Measurements from ENCODE around the gene C22orf23. TPM values are rescaled to one million over a fixed set of nuclear protein-coding genes. Genes with fewer than 3 reads are reported as not detected.
"Not testable (repeated sequence)": the region's sequence is repeated elsewhere in the genome, so short reads cannot be mapped to it uniquely, and the experiment has no call there.

The C22orf23 gene
- total and polyA plus RNA-seq, 4 donors: 0.18 TPM; not detected in 3

DNA sequence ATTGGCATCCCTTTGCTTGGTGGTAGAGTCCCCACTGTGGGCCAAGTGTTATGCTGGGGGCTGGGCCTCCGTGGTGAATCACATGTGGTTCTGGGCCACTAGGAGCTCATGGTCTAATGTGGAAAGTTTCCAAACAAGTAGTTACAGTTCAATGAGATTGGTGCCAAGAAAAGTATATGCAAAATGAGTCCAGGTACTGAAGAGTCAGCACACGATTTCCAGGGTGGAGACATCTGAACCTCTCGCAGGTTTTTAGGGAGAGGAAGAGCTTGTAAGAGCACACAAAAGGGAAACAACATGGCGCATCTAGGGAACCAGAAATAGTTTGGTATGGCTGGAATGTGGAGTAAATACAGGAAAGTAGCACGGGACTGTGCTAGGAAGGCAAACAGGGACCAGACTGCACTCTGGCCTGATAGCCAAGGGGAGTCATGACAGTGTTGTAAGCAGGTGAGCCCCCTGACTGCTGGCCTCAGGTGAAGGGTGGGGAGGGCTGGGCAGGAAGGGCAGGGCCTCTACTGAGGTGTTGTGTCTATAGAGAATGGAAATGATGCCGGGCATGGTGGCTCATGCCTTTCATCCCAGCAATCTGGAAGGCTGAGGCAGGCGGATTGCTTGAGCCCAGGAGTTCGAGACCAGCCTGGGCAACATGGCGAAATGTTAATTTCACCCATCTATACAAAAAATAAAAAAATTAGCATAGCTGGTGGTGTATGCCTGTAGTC lies 12.7 kb upstream of the C22orf23 start:
- Histone ChIP-seq H3K27ac (ENCODE audit: low read depth in 1 of 2, low read length in 2 of 2) (no peak overlapping the region), H3K27me3 (ENCODE audit: control insufficient read depth in 1 of 2, insufficient read depth in 2 of 2, low read length in 1 of 2) (no peaks in the 10 kb centered on the region), H3K4me3 (ENCODE audit: low read length in 2 of 2) (no peak overlapping the region), H3K36me3 (ENCODE audit: control insufficient read depth in 1 of 2, insufficient read depth in 2 of 2, low read length in 1 of 2) (peaks cover 0 to 5% of the 10 kb centered on the region in 2 donors), H3K4me1 (ENCODE audit: control insufficient read depth in 1 of 2, insufficient read depth in 2 of 2, low read length in 2 of 2) (no peaks in the 10 kb centered on the region), H3K9me3 (ENCODE audit: control insufficient read depth, low read length) (no peaks in the 10 kb centered on the region)
- WGBS, 2 donors: 62 to 65% methylated on average over 9 of the region's 9 CpGs
- DNase-seq (no peak), ATAC-seq (ENCODE audit: low FRiP score) (no peak)
- intact Hi-C loops (cut with DNase I): loop anchor here (1.0 to 2.0 kb wide), 2 partner anchors 149 kb away; no protein-coding TSS in a partner anchor

DNA sequence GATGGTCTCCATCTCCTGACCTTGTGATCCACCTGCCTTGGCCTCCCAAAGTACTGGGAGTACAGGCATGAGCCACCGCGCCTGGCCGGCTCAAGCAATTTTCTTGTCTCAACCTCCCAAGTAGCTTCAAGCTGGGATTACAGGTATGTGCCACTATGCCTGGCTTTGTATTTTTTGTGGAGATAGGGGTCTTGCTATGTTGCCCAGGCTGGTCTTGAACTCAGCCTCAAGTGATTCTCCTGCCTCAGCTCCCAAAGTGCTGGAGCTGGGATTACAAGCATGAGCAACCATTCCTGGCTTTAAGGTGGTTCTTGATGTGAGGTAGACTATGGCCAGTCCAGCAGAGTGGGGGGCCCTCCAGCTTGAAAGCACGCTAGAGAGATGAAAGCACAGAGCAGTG lies 7.7 kb upstream of the C22orf23 start:
- no peaks in the 10 kb centered on the region for H3K9me3 ChIP-seq (ENCODE audit: control insufficient read depth, low read length)
- intact Hi-C loops (cut with DNase I): no loop called here
- 96% methylated on average over 4 of the region's 4 CpGs for WGBS, 2 donors
- no peak overlapping the region for H3K27ac ChIP-seq (ENCODE audit: low read depth in 1 of 2, low read length in 2 of 2)
- no peaks in the 10 kb centered on the region for H3K27me3 ChIP-seq (ENCODE audit: control insufficient read depth in 1 of 2, insufficient read depth in 2 of 2, low read length in 1 of 2)
- DNase-seq (no peak), ATAC-seq (ENCODE audit: low FRiP score) (no peak)
- no peak overlapping the region for H3K4me3 ChIP-seq (ENCODE audit: low read length in 2 of 2)
- H3K36me3 ChIP-seq (ENCODE audit: control insufficient read depth in 1 of 2, insufficient read depth in 2 of 2, low read length in 1 of 2): peaks cover 0 to 11% of the 10 kb centered on the region in 2 donors
- no peaks in the 10 kb centered on the region for H3K4me1 ChIP-seq (ENCODE audit: control insufficient read depth in 1 of 2, insufficient read depth in 2 of 2, low read length in 2 of 2)

DNA sequence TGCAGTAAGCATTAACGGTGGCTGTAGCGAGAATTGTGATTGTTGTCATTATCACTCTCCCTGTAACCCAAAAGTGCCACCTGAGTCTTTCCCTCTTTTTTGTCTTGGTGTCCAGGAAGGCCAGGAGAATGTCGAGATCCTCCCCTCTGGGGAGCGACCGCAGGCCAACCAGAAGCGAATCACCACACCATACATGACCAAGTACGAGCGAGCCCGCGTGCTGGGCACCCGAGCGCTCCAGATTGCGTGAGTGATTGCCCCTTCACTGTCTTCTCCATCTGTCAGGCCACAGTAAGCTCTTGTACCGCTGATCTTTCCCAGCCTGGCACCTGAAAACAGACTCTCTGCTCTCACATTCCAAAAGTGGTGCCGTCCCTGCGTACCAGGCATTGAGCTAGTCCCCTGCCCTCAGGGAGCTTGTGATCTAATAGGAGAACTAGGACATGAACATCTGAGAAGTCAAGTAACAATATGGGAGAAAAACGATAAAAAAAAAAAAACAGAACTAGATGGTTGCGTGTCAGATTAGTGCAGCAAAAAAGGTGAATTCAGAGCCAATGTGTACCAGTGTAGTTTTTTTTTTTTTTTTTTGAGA lies 5.9 kb upstream of the C22orf23 start:
- ATAC-seq (ENCODE audit: low FRiP score) (no peak), DNase-seq (no peak)
- Histone ChIP-seq H3K27me3 (ENCODE audit: control insufficient read depth in 1 of 2, insufficient read depth in 2 of 2, low read length in 1 of 2) (no peaks in the 10 kb centered on the region), H3K9me3 (ENCODE audit: control insufficient read depth, low read length) (no peaks in the 10 kb centered on the region), H3K4me1 (ENCODE audit: control insufficient read depth in 1 of 2, insufficient read depth in 2 of 2, low read length in 2 of 2) (peaks cover 0 to 2% of the 10 kb centered on the region in 2 donors), H3K4me3 (ENCODE audit: low read length in 2 of 2) (no peak overlapping the region), H3K27ac (ENCODE audit: low read depth in 1 of 2, low read length in 2 of 2) (no peak overlapping the region), H3K36me3 (ENCODE audit: control insufficient read depth in 1 of 2, insufficient read depth in 2 of 2, low read length in 1 of 2) (peaks cover 0 to 11% of the 10 kb centered on the region in 2 donors)
- intact Hi-C loops (cut with DNase I): no loop called here
- 97 to 98% methylated on average over 18 of the region's 18 CpGs for WGBS, 2 donors

DNA sequence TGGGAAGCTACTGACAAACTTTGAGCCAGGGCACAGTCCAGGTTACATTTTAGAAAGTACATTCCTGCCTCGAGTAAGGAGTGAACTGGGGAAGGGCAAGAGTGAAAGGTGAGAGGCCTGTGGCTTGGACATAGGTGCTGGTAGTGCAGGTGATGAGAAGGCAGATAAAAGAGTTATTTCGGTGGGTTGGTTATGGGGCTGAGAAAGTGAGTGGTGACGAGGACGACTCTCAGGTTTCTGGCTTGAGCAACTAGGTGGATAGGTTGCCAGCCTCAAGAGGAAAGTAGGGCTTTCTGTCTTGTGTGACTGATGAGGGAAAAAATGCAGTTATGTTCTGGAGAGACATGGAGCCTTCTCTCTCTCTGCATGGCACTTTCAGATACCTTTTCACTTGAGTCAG lies 3.8 kb upstream of the C22orf23 start:
- no peaks in the 10 kb centered on the region for H3K9me3 ChIP-seq (ENCODE audit: control insufficient read depth, low read length)
- H3K36me3 ChIP-seq (ENCODE audit: control insufficient read depth in 1 of 2, insufficient read depth in 2 of 2, low read length in 1 of 2): peaks cover 0 to 9% of the 10 kb centered on the region in 2 donors
- H3K4me1 ChIP-seq (ENCODE audit: control insufficient read depth in 1 of 2, insufficient read depth in 2 of 2, low read length in 2 of 2): peaks cover 0 to 2% of the 10 kb centered on the region in 2 donors
- intact Hi-C loops (cut with DNase I): no loop called here
- ATAC-seq (ENCODE audit: low FRiP score) (no peak), DNase-seq (no peak)
- H3K4me3 ChIP-seq (ENCODE audit: low read length in 2 of 2): no peak overlapping the region
- 85 to 86% methylated on average over 4 of the region's 4 CpGs for WGBS, 2 donors
- no peak overlapping the region for H3K27ac ChIP-seq (ENCODE audit: low read depth in 1 of 2, low read length in 2 of 2)
- no peaks in the 10 kb centered on the region for H3K27me3 ChIP-seq (ENCODE audit: control insufficient read depth in 1 of 2, insufficient read depth in 2 of 2, low read length in 1 of 2)

DNA sequence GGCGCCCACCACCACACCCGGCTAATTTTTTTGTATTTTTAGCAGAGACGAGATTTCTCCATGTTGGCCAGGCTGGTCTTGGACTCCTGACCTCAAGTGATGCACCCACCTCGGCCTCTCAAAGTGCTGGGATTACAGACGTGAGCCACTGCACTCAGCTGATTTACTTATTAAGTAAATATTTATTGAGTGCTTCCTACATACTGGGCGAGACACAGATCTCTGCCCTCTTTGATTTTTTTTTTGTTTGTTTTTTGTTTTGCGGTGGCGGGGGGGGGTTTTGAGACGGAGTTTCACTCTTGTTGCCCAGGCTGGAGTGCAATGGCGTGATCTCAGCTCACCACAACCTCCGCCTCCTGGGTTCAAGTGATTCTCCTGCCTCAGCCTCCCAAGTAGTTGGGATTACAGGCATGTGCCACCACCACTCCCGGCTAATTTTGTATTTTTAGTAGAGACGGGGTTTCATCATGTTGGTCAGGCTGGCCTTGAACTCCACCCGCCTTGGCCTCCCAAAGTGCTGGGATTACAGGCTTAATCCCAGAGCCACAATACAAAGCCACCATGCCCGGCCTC lies 2.5 kb upstream of the C22orf23 start:
- H3K4me1 ChIP-seq (ENCODE audit: control insufficient read depth in 1 of 2, insufficient read depth in 2 of 2, low read length in 2 of 2); H3K27me3 ChIP-seq (ENCODE audit: control insufficient read depth in 1 of 2, insufficient read depth in 2 of 2, low read length in 1 of 2); ATAC-seq (ENCODE audit: low FRiP score); H3K27ac ChIP-seq (ENCODE audit: low read depth in 1 of 2, low read length in 2 of 2); H3K9me3 ChIP-seq (ENCODE audit: control insufficient read depth, low read length); intact Hi-C loops (cut with DNase I); H3K36me3 ChIP-seq (ENCODE audit: control insufficient read depth in 1 of 2, insufficient read depth in 2 of 2, low read length in 1 of 2); DNase-seq; H3K4me3 ChIP-seq (ENCODE audit: low read length in 2 of 2): not testable (repeated sequence)
- 87 to 89% methylated on average over 15 of the region's 15 CpGs for WGBS, 2 donors

DNA sequence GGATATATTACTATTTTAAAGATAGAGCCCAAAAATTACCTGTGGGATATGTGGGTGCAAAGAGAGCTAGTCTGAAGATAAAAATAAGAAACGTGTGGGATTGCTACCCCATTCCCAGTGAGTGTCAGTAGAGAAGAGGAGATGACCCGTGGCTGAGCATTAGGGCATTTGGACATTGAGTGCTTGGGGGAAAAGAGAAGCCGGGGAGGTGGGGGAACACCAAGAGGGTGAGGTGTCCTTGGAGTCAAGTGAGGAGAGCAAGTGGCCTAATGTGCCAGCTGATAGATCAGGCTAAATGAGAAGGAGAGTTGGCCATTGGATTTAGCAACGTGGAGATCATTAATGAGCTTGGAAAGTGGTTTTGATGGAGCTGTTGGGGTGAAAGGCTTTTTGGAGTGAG lies 1.3 kb upstream of the C22orf23 start:
- peaks cover 0 to 8% of the 10 kb centered on the region in 2 donors for H3K36me3 ChIP-seq (ENCODE audit: control insufficient read depth in 1 of 2, insufficient read depth in 2 of 2, low read length in 1 of 2)
- H3K9me3 ChIP-seq (ENCODE audit: control insufficient read depth, low read length): no peaks in the 10 kb centered on the region
- no peak overlapping the region for H3K27ac ChIP-seq (ENCODE audit: low read depth in 1 of 2, low read length in 2 of 2)
- intact Hi-C loops (cut with DNase I): loop anchor here in 1 of 2 donors (5.0 kb wide), 1 partner anchor 147 kb away; the partner anchor contains the start of gene GCAT
- DNase-seq: no peak
- H3K4me3 ChIP-seq (ENCODE audit: low read length in 2 of 2): peak overlapping the region in 1 of 2 donors; percentile 81
- no peak for ATAC-seq (ENCODE audit: low FRiP score)
- no peaks in the 10 kb centered on the region for H3K27me3 ChIP-seq (ENCODE audit: control insufficient read depth in 1 of 2, insufficient read depth in 2 of 2, low read length in 1 of 2)
- whole genome bisulfite sequencing, 2 donors: 74 to 77% methylated on average over 4 of the region's 4 CpGs
- H3K4me1 ChIP-seq (ENCODE audit: control insufficient read depth in 1 of 2, insufficient read depth in 2 of 2, low read length in 2 of 2): peaks cover 0 to 2% of the 10 kb centered on the region in 2 donors

DNA sequence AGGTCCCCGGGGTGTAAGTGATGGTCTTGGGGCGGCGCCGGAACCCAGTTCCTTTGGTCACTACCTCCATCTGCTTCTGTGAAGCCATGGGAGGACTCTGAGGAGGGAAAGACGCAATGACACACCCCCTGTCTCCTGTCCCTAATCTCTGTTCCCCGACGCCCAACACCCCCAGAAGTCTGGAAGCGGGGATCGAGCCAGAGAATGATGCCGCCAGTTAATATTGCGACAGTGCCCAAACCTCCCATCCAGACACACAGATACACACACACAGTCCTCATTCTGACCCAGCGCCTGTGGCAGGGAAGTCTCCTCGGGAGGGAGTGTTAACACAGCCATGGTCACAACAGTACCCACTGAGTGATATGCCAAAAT lies 352 bp downstream of the C22orf23 start:
- ATAC-seq (ENCODE audit: low FRiP score) (peak; percentile 67), DNase-seq (no peak)
- intact Hi-C loops (cut with DNase I): loop anchor here in 1 of 2 donors (5.0 kb wide), 1 partner anchor 146 kb away; the partner anchor contains the start of gene GCAT
- Histone ChIP-seq H3K27ac (ENCODE audit: low read depth in 1 of 2, low read length in 2 of 2) (no peak overlapping the region), H3K9me3 (ENCODE audit: control insufficient read depth, low read length) (no peaks in the 10 kb centered on the region), H3K36me3 (ENCODE audit: control insufficient read depth in 1 of 2, insufficient read depth in 2 of 2, low read length in 1 of 2) (peaks cover 0 to 4% of the 10 kb centered on the region in 2 donors), H3K27me3 (ENCODE audit: control insufficient read depth in 1 of 2, insufficient read depth in 2 of 2, low read length in 1 of 2) (no peaks in the 10 kb centered on the region), H3K4me3 (ENCODE audit: low read length in 2 of 2) (peak overlapping the region; percentile 20 to 39), H3K4me1 (ENCODE audit: control insufficient read depth in 1 of 2, insufficient read depth in 2 of 2, low read length in 2 of 2) (peaks cover 0 to 2% of the 10 kb centered on the region in 2 donors)
- WGBS, 2 donors: 0 to 1% methylated on average over 13 of the region's 13 CpGs

DNA sequence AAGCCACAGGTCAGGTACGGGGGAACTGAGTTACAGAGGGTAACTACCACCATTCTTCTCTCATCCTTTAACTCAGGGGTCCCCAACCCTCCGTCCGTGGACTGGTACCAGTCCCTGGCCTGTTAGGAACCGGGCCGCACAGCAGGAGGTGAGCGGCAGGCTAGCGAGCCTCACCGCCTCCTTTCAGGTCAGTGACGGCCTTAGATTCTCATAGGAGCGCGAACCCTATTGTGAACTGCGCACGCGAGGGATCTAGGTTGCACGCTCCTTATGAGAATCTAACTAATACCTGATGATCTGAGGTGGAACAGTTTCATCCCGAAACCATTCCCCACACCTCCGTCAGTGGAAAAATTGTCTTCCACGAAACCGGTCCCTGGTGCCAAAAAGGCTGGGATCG lies 772 bp downstream of the C22orf23 start:
- 5 to 9% methylated on average over 20 of the region's 20 CpGs for WGBS, 2 donors
- not testable (repeated sequence) for H3K4me1 ChIP-seq (ENCODE audit: control insufficient read depth in 1 of 2, insufficient read depth in 2 of 2, low read length in 2 of 2); ATAC-seq (ENCODE audit: low FRiP score); DNase-seq; H3K27ac ChIP-seq (ENCODE audit: low read depth in 1 of 2, low read length in 2 of 2); H3K27me3 ChIP-seq (ENCODE audit: control insufficient read depth in 1 of 2, insufficient read depth in 2 of 2, low read length in 1 of 2); H3K9me3 ChIP-seq (ENCODE audit: control insufficient read depth, low read length); H3K36me3 ChIP-seq (ENCODE audit: control insufficient read depth in 1 of 2, insufficient read depth in 2 of 2, low read length in 1 of 2)
- peak overlapping the region; percentile 20 to 39 for H3K4me3 ChIP-seq (ENCODE audit: low read length in 2 of 2)
- intact Hi-C loops (cut with DNase I): loop anchor here in 1 of 2 donors (5.0 kb wide), 1 partner anchor 145 kb away; the partner anchor contains the start of gene GCAT
